ENCODE data around the gene VSNL1. TPM values are rescaled to one million over a fixed set of nuclear protein-coding genes. Genes with fewer than 3 reads are reported as not detected.

The VSNL1 gene
- total and polyA plus RNA-seq, 10 of the 15 experiments (the other 5 are each of a cell fraction or from before 2014, with no cell fraction given): 0.04 to 0.30 (median 0.12) TPM; not detected in 4

DNA sequence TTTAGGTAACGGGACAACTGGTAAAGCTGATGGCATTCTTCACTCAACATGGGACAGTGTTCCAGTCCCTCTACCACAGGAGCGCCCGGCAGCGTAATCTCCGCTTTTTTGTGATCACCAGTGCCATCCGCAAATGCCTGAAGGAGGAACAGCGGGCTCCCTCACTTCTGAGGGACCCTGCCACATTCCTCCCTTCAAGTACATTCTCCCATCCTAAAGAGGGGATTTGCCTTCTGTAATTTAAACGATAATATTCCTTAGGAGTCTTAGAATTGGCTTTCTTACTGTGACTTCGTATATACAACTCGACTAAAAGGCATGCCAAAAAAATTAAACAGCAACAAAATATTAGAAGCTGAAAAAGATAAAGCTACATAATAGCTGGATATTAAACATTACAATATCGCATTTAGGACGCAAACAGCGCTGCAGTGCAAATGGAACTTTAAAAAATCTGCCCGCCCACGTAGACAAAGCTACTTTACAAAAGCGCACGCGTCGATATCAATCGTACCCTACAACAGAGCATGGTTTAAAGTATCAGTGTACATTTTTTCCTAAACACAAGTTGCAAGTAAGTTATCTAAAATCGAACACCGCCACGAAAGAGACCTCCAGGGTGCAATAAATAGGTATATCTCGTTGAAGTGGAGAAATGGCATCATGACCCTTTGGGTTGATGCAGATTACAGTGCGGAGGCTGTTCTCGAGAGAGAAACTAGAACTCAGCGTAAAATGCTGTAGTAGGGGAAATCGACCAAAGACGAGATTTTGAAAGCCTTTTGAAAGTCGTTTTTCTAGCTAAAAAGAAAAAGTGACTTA lies 2.3 kb upstream of the VSNL1 start:
- H3K9ac ChIP-seq (ENCODE audit: control insufficient read depth, insufficient read depth, low read length): no peak overlapping the region
- H3K4me3 ChIP-seq: no peak overlapping the region
- no TSS peak for BruUV-seq (replicated peaks)
- no peaks in the 10 kb centered on the region for H3K36me3 ChIP-seq (ENCODE audit: control insufficient read depth in 2 of 2, insufficient read depth in 2 of 2, low read length in 1 of 2)
- DNase-seq (ENCODE audit: low read depth, low spot score) (no peak), FAIRE-seq (no peak), ATAC-seq (peak; percentile 35)
- no peaks in the 10 kb centered on the region for H3K79me2 ChIP-seq (ENCODE audit: control insufficient read depth, insufficient read depth, low read length)
- TF ChIP-seq EZH2 (IDR thresholded peaks at IDR 0.05; ENCODE audit: borderline replicate concordance, control insufficient read depth, low read depth, low read length) (0 out of 2 replicates have a peak, but pooled peaks have one; percentile 78), PML (IDR thresholded peaks at IDR 0.05; ENCODE audit: low read length) (no peak), ZNF207 (IDR thresholded peaks at IDR 0.05; ENCODE audit: borderline replicate concordance) (no peak), BMI1 (IDR thresholded peaks at IDR 0.05; ENCODE audit: borderline replicate concordance) (0 out of 2 replicates have a peak, but pooled peaks have one; percentile 10)
- POLR2A ChIA-PET: no interaction called here
- 12% methylated on average over 30 of the region's 30 CpGs for WGBS (ENCODE audit: insufficient coverage, insufficient replicate concordance, low lambda C conversion rate, missing lambda C conversion rate)
- RAD21 ChIA-PET (ENCODE audit: unreplicated experiment): no interaction called here
- intact Hi-C loops (cut with micrococcal nuclease; ENCODE audit: unreplicated experiment) (no loop called here), in situ Hi-C loops (cut with MboI) (no loop called here)
- H3K4me2 ChIP-seq (ENCODE audit: control insufficient read depth, insufficient read depth): peak overlapping the region; percentile 50
- H3K9me3 ChIP-seq (replicated peaks; ENCODE audit: control insufficient read depth, insufficient read depth, low read length): no peaks in the 10 kb centered on the region
- SMC1A ChIA-PET (ENCODE audit: uncharacterized antibody, unreplicated experiment): interaction anchor here (1.0 kb wide), 1 partner anchor 52 kb away, joined by 3 read pairs; no protein-coding TSS in a partner anchor
- peaks cover 8 to 20% of the 10 kb centered on the region in 2 experiments for H3K27me3 ChIP-seq (replicated peaks in 1 of 2; ENCODE audit: control insufficient read depth in 2 of 2, insufficient read depth in 2 of 2, low read length in 1 of 2)
- H3K27ac ChIP-seq (ENCODE audit: control insufficient read depth, insufficient read depth): no peak overlapping the region
- H4K20me1 ChIP-seq (ENCODE audit: control insufficient read depth, insufficient read depth): no peaks in the 10 kb centered on the region
- CTCF ChIA-PET: interaction anchor here (0.7 to 1.1 kb wide), 5 partner anchors 28 to 133 kb away, joined by 3 to 4 read pairs (median 3); no protein-coding TSS in a partner anchor
- no peaks in the 10 kb centered on the region for H3K4me1 ChIP-seq (ENCODE audit: control insufficient read depth, insufficient read depth, low read length)
- H2AFZ ChIP-seq (ENCODE audit: control insufficient read depth, low read depth, low read length): no peak overlapping the region

- ATAC-seq: peak; percentile 84
- Histone ChIP-seq H3K4me1 (ENCODE audit: control insufficient read depth, insufficient read depth, low read length) (no peaks in the 10 kb centered on the region), H3K27me3 (replicated peaks in 1 of 2; ENCODE audit: control insufficient read depth in 2 of 2, insufficient read depth in 2 of 2, low read length in 1 of 2) (peaks cover 11 to 20% of the 10 kb centered on the region in 2 experiments), H3K4me2 (ENCODE audit: control insufficient read depth, insufficient read depth) (peak overlapping the region; percentile 50; the same call in 1 of the 2 replicates), H3K9me3 (replicated peaks; ENCODE audit: control insufficient read depth, insufficient read depth, low read length) (no peaks in the 10 kb centered on the region), H3K9ac (ENCODE audit: control insufficient read depth, insufficient read depth, low read length) (no peak overlapping the region), H3K27ac (ENCODE audit: control insufficient read depth, insufficient read depth) (no peak overlapping the region), H2AFZ (ENCODE audit: control insufficient read depth, low read depth, low read length) (no peak overlapping the region), H3K79me2 (ENCODE audit: control insufficient read depth, insufficient read depth, low read length) (no peaks in the 10 kb centered on the region), H3K4me3 (no peak overlapping the region), H4K20me1 (ENCODE audit: control insufficient read depth, insufficient read depth) (no peaks in the 10 kb centered on the region), H3K36me3 (ENCODE audit: control insufficient read depth in 2 of 2, insufficient read depth in 2 of 2, low read length in 1 of 2) (no peaks in the 10 kb centered on the region)
- POLR2A ChIA-PET: no interaction called here
- no peak for DNase-seq (ENCODE audit: low read depth, low spot score)
- no peak for FAIRE-seq
- SMC1A ChIA-PET (ENCODE audit: uncharacterized antibody, unreplicated experiment): interaction anchor here (1.0 kb wide), 1 partner anchor 53 kb away, joined by 3 read pairs; no protein-coding TSS in a partner anchor
- in situ Hi-C loops (cut with MboI) (no loop called here), intact Hi-C loops (cut with micrococcal nuclease; ENCODE audit: unreplicated experiment) (no loop called here)
- TF ChIP-seq BHLHE40 (IDR thresholded peaks at IDR 0.05; ENCODE audit: borderline replicate concordance in 1 of 2, low read depth in 2 of 2, low read length in 1 of 2) (peak in 1 of 2 experiments; percentile 21; a peak in 1 of 4 replicates), SUPT20H (IDR thresholded peaks at IDR 0.05; ENCODE audit: borderline replicate concordance, control insufficient read depth, low read depth, low read length) (no peak), HDAC6 (IDR thresholded peaks at IDR 0.05; ENCODE audit: unreplicated experiment) (peak; percentile 96)
- RAD21 ChIA-PET (ENCODE audit: unreplicated experiment): no interaction called here
- CTCF ChIA-PET: interaction anchor here (1.0 kb wide), 1 partner anchor 66 kb away, joined by 3 read pairs; no protein-coding TSS in a partner anchor
- 6% methylated on average over 50 of the region's 52 CpGs for WGBS (ENCODE audit: insufficient coverage, insufficient replicate concordance, low lambda C conversion rate, missing lambda C conversion rate)
- no TSS peak for BruUV-seq (replicated peaks)
Observed at GRCh38 chr2:17538844-17539554, 1.5 kb upstream of the VSNL1 start.

Data from GM12878 (cell line).